Left ventricle myocardium inferior (tissue), 1 donor: Measurements from ENCODE around the gene DTYMK. TPM values are rescaled to one million over a fixed set of nuclear protein-coding genes. Genes with fewer than 3 reads are reported as not detected.
"Not testable (repeated sequence)": the region's sequence is repeated elsewhere in the genome, so short reads cannot be mapped to it uniquely, and the experiment has no call there.

ENCODE experiments used
- DNase-seq: peaks from one replicate; pipeline ENCODE4 v3.0.0-alpha.2; 2020
- H3K27ac ChIP-seq: fragments of 200-600 bp; replicated peaks from 2 replicates; pipeline ENCODE4 v1.8.0; 2021
- H3K27me3 ChIP-seq: fragments of 200-600 bp; 2 replicates; pipeline ENCODE4 v1.8.0; 2021; ENCODE audit warnings: low read depth
- H3K36me3 ChIP-seq: fragments of 200-600 bp; 2 replicates; pipeline ENCODE4 v1.8.0; 2021
- H3K4me1 ChIP-seq: fragments of 200-600 bp; 2 replicates; pipeline ENCODE4 v1.8.0; 2021
- H3K4me3 ChIP-seq: fragments of 200-600 bp; 2 replicates; pipeline ENCODE4 v1.8.0; 2021; ENCODE audit warnings: mild to moderate bottlenecking, moderate library complexity
- H3K9me3 ChIP-seq: fragments of 200-600 bp; replicated peaks from 2 replicates; pipeline ENCODE4 v1.8.0; 2021
- CTCF ChIP-seq: fragments of 200-600 bp; IDR thresholded peaks from 2 replicates; pipeline ENCODE4 v1.8.0; 2021; ENCODE audit warnings: antibody characterized with exemption, mild to moderate bottlenecking, borderline replicate concordance
- intact Hi-C: fragments of 100-400 bp; cut with micrococcal nuclease; formaldehyde crosslinking; loops from one replicate; pipeline ENCODE4 v1.11.0; 2022
- total RNA-seq: library from RNA; stranded (reverse); fragmentation: NEBNext Ultra II Directional; extraction: Animal tissue kit (Norgen Biotek cat#: 25700); gene quantifications from one replicate; pipeline ENCODE4 v1.2.1, GENCODE V29; 2021
- donor health status: DM: no; HTN: yes; CAD: no; lungs with severe emphysema.

The DTYMK gene
- total RNA-seq, 1 donor from 2014 or later, result 10.6 TPM

GRCh38 chr2:241670333-241671110 lies 16.1 kb downstream of the DTYMK start:
- TF ChIP-seq CTCF, result no peak
- intact Hi-C loops, result no loop called here
- Histone ChIP-seq H3K4me3 (no peak overlapping the region), H3K4me1 (peaks cover 9% of the 10 kb centered on the region), H3K27me3 (no peaks in the 10 kb centered on the region), H3K9me3 (no peaks in the 10 kb centered on the region), H3K36me3 (peaks cover 65% of the 10 kb centered on the region), H3K27ac (peak overlapping the region; percentile 51)
- DNase-seq, result no peak

- peaks cover under 1% of the 10 kb centered on the region for H3K4me1 ChIP-seq
- no peak overlapping the region for H3K4me3 ChIP-seq
- no peak for DNase-seq
- H3K27me3 ChIP-seq, result no peaks in the 10 kb centered on the region
- no peaks in the 10 kb centered on the region for H3K9me3 ChIP-seq
- intact Hi-C loops, result no loop called here
- no peak for TF ChIP-seq CTCF
- H3K27ac ChIP-seq, result no peak overlapping the region
- peaks cover 65% of the 10 kb centered on the region for H3K36me3 ChIP-seq
Measured at GRCh38 chr2:241668839-241669238, 17.8 kb downstream of the DTYMK start.

- no peak for DNase-seq
- peaks cover 65% of the 10 kb centered on the region for H3K36me3 ChIP-seq
- H3K27me3 ChIP-seq, result no peaks in the 10 kb centered on the region
- no peaks in the 10 kb centered on the region for H3K4me1 ChIP-seq
- no peak for TF ChIP-seq CTCF
- H3K9me3 ChIP-seq, result no peaks in the 10 kb centered on the region
- intact Hi-C loops, result no loop called here
- H3K4me3 ChIP-seq, result no peak overlapping the region
- no peak overlapping the region for H3K27ac ChIP-seq
Measured at GRCh38 chr2:241668354-241668753, 18.3 kb downstream of the DTYMK start.

- DNase-seq, result no peak
- peaks cover 62% of the 10 kb centered on the region for H3K36me3 ChIP-seq
- no peak for TF ChIP-seq CTCF
- no peaks in the 10 kb centered on the region for H3K27me3 ChIP-seq
- no peak overlapping the region for H3K27ac ChIP-seq
- H3K9me3 ChIP-seq, result no peaks in the 10 kb centered on the region
- no peak overlapping the region for H3K4me3 ChIP-seq
- intact Hi-C loops, result no loop called here
- no peaks in the 10 kb centered on the region for H3K4me1 ChIP-seq
Measured at GRCh38 chr2:241666627-241667400, 19.8 kb downstream of the DTYMK start.

GRCh38 chr2:241665731-241666440 lies 20.7 kb downstream of the DTYMK start:
- TF ChIP-seq CTCF, result no peak
- no peaks in the 10 kb centered on the region for H3K27me3 ChIP-seq
- H3K9me3 ChIP-seq, result no peaks in the 10 kb centered on the region
- intact Hi-C loops, result no loop called here
- H3K27ac ChIP-seq, result no peak overlapping the region
- H3K4me3 ChIP-seq, result no peak overlapping the region
- peaks cover 60% of the 10 kb centered on the region for H3K36me3 ChIP-seq
- H3K4me1 ChIP-seq, result no peaks in the 10 kb centered on the region
- DNase-seq, result no peak

GRCh38 chr2:241662731-241663130 lies 23.9 kb downstream of the DTYMK start:
- H3K4me3 ChIP-seq, H3K4me1 ChIP-seq, intact Hi-C loops, H3K27me3 ChIP-seq, DNase-seq, H3K9me3 ChIP-seq, H3K27ac ChIP-seq: not testable (repeated sequence)
- H3K36me3 ChIP-seq, result peaks cover 61% of the 10 kb centered on the region
